ENCODE results near the gene TBL3. TPM values are rescaled to one million over a fixed set of nuclear protein-coding genes. Genes with fewer than 3 reads are reported as not detected.

The TBL3 gene
- total RNA-seq, 1 experiment from 2014 or later: 51.3 TPM

- H3K4me1 ChIP-seq (replicated peaks; ENCODE audit: insufficient read depth): peaks cover 16% of the 10 kb centered on the region
Observed at GRCh38 chr16:2025251-2025650, 53.4 kb downstream of the TBL3 start.

GRCh38 chr16:2025878-2026460 lies 54.1 kb downstream of the TBL3 start:
- peaks cover 4% of the 10 kb centered on the region; the same call in 1 of the 2 replicates for H4K20me1 ChIP-seq (ENCODE audit: insufficient read depth)
- TF ChIP-seq EZH2 (IDR thresholded peaks at IDR 0.05; ENCODE audit: low read depth): no peak
- TF ChIP-seq CTCF (conservative IDR thresholded peaks at IDR 0.05): no peak
- BruUV-seq (replicated peaks): no TSS peak
- CTCF ChIA-PET: interaction anchor here (1.2 kb wide), 1 partner anchor 10 kb away, joined by 5 read pairs; no protein-coding TSS in a partner anchor
- H3K27me3 ChIP-seq (ENCODE audit: insufficient read depth, low read depth): no peaks in the 10 kb centered on the region
- no peak overlapping the region for H2AFZ ChIP-seq
- POLR2A ChIA-PET (ENCODE audit: unreplicated experiment): no interaction called here
- peaks cover 9% of the 10 kb centered on the region; the same call in 1 of the 2 replicates for H3F3A ChIP-seq (ENCODE audit: insufficient read depth, low read depth)
- intact Hi-C loops (cut with micrococcal nuclease; ENCODE audit: unreplicated experiment): no loop called here
- H3K79me2 ChIP-seq (ENCODE audit: low read depth): 0 out of 2 replicates have a peak, but pooled peaks cover 4% of the 10 kb centered on the region
- no peaks in the 10 kb centered on the region for H3K9me3 ChIP-seq (ENCODE audit: insufficient read depth, low read depth)
- H3K4me3 ChIP-seq: peak overlapping the region; percentile 34; the same call in 1 of the 2 replicates
- H3K36me3 ChIP-seq (ENCODE audit: low read depth): no peaks in the 10 kb centered on the region
- H3K4me2 ChIP-seq: peak overlapping the region; percentile 65
- H3K9me2 ChIP-seq (ENCODE audit: insufficient read depth): no peaks in the 10 kb centered on the region
- no peak overlapping the region for H3K27ac ChIP-seq
- no peak for DNase-seq
- peaks cover 16% of the 10 kb centered on the region for H3K4me1 ChIP-seq (replicated peaks; ENCODE audit: insufficient read depth)

More at GRCh38 chr16:2025251-2025650, 53.4 kb downstream of the TBL3 start:
- DNase-seq: no peak
- Histone ChIP-seq H3K9me3 (ENCODE audit: insufficient read depth, low read depth) (no peaks in the 10 kb centered on the region), H2AFZ (no peak overlapping the region), H3K27me3 (ENCODE audit: insufficient read depth, low read depth) (no peaks in the 10 kb centered on the region), H4K20me1 (ENCODE audit: insufficient read depth) (peaks cover 4% of the 10 kb centered on the region; the same call in 1 of the 2 replicates), H3K4me3 (no peak overlapping the region), H3K36me3 (ENCODE audit: low read depth) (no peaks in the 10 kb centered on the region), H3K9me2 (ENCODE audit: insufficient read depth) (no peaks in the 10 kb centered on the region), H3F3A (ENCODE audit: insufficient read depth, low read depth) (peaks cover 9% of the 10 kb centered on the region; the same call in 1 of the 2 replicates), H3K79me2 (ENCODE audit: low read depth) (0 out of 2 replicates have a peak, but pooled peaks cover 4% of the 10 kb centered on the region), H3K4me2 (no peak overlapping the region), H3K27ac (no peak overlapping the region)
- CTCF ChIA-PET: interaction anchor here (1.2 kb wide), 1 partner anchor 9 kb away, joined by 5 read pairs; no protein-coding TSS in a partner anchor
- POLR2A ChIA-PET (ENCODE audit: unreplicated experiment): no interaction called here
- intact Hi-C loops (cut with micrococcal nuclease; ENCODE audit: unreplicated experiment): no loop called here
- BruUV-seq (replicated peaks): no TSS peak
- TF ChIP-seq EZH2 (IDR thresholded peaks at IDR 0.05; ENCODE audit: low read depth): no peak
- TF ChIP-seq CTCF (conservative IDR thresholded peaks at IDR 0.05): no peak

DNA sequence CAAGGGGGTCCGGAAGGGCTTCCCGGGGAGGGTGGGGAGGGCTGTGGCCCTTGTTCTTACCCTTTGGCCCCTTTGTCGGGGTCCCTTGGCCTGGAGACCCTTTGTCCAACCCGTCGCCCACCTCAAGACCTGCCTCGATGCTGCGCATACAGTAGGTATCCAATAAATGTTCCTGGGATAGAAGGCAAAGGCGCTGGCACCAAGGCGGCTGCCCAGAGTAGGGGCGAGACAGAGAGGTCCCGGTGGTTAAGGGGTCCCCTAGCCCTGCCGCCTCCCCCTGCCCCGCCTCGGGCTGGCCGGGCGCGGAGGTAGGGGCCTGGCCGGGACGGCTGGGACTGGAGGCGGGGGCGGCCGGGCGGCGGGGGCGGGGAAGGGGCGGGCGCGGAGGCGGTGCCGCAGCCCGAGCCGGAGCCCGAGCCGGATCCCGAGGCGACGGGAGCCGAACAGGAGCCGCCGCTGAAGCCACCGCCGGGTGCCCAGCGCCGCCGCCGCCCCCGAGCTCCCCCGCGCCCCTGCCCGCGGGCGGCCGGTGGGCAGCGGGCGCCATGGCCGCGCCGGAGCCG lies 54.7 kb downstream of the TBL3 start, which contains the start of gene NHERF2:
Gene NHERF2 (plus strand): TSS at position 442 of the 563 bp plus-strand sequence. CDS start 104 bp downstream, at position 546.
- Histone ChIP-seq H2AFZ (0 out of 2 replicates have a peak within 1 kb of the TSS, but pooled peaks have one; percentile 22), H3K4me3 (peak within 1 kb of the TSS; percentile 58), H3K27ac (no peak within 1 kb of the TSS), H3K9me2 (ENCODE audit: insufficient read depth) (no peaks in the 10 kb centered on the region), H3K4me1 (replicated peaks; ENCODE audit: insufficient read depth) (peaks cover 16% of the 10 kb centered on the region), H4K20me1 (ENCODE audit: insufficient read depth) (peaks cover 4% of the 10 kb centered on the region; the same call in 1 of the 2 replicates), H3K4me2 (peak within 1 kb of the TSS; percentile 85), H3F3A (ENCODE audit: insufficient read depth, low read depth) (peaks cover 9% of the 10 kb centered on the region; the same call in 1 of the 2 replicates), H3K27me3 (ENCODE audit: insufficient read depth, low read depth) (no peaks in the 10 kb centered on the region), H3K9me3 (ENCODE audit: insufficient read depth, low read depth) (no peaks in the 10 kb centered on the region), H3K36me3 (ENCODE audit: low read depth) (no peaks in the 10 kb centered on the region), H3K79me2 (ENCODE audit: low read depth) (0 out of 2 replicates have a peak, but pooled peaks cover 4% of the 10 kb centered on the region)
- POLR2A ChIA-PET (ENCODE audit: unreplicated experiment): interaction anchor here (0.6 kb wide), 1 partner anchor 62 kb away, joined by 7 read pairs; the partner anchor contains the start of gene RPS2
- TF ChIP-seq CTCF (conservative IDR thresholded peaks at IDR 0.05) (no peak), EZH2 (IDR thresholded peaks at IDR 0.05; ENCODE audit: low read depth) (no peak)
- CTCF ChIA-PET: interaction anchor here (0.6 to 0.7 kb wide), 2 partner anchors 15 to 21 kb away, joined by 5 to 12 read pairs; partner anchors contain the start of gene TSC2
- peak in 1 of 2 experiments; percentile 51 for DNase-seq
- BruUV-seq (replicated peaks): no TSS peak
- intact Hi-C loops (cut with micrococcal nuclease; ENCODE audit: unreplicated experiment): no loop called here
